Liver (tissue), 3 donors: ENCODE measurements around the gene HAAO.

Experiments used
- ATF3 ChIP-seq: IDR thresholded peaks from 2 replicates; pipeline ENCODE4 v1.6.1; 2016; ENCODE audit warnings: antibody characterized with exemption
- CTCF ChIP-seq: fragments of 150-350 bp; IDR thresholded peaks from 2 replicates; pipeline ENCODE4 v1.5.1; 2017; ENCODE audit warnings: improper control_type of control experiment, low read depth, low read length; ENCODE audit not compliant: missing input control
- EGR1 ChIP-seq, 2 donors: IDR thresholded peaks; 2 replicates each; pipeline ENCODE4 v1.6.1; 2016 to 2018; ENCODE audit warnings: antibody characterized with exemption in 2 of 2, low read depth in 2 of 2
- FOXA1 ChIP-seq: IDR thresholded peaks from 2 replicates; pipeline ENCODE4 v1.6.1; 2016; ENCODE audit warnings: antibody characterized with exemption
- GABPA ChIP-seq, 2 donors: IDR thresholded peaks in 1 of 2; conservative IDR thresholded peaks in 1 of 2; 2 replicates each; pipeline ENCODE4 v1.6.1; 2016; ENCODE audit warnings: antibody characterized with exemption in 2 of 2, mild to moderate bottlenecking in 1 of 2, moderate library complexity in 1 of 2
- HNF4A ChIP-seq, 2 donors: conservative IDR thresholded peaks; 2 replicates each; pipeline ENCODE4 v1.6.1; 2016; ENCODE audit warnings: antibody characterized with exemption in 2 of 2, mild to moderate bottlenecking in 2 of 2
- JUND ChIP-seq, 2 donors: IDR thresholded peaks; 2 replicates each; pipeline ENCODE4 v1.6.1; 2016; ENCODE audit warnings: antibody characterized with exemption in 2 of 2
- NR2F2 ChIP-seq: IDR thresholded peaks from 2 replicates; pipeline ENCODE4 v1.6.1; 2016; ENCODE audit warnings: antibody characterized with exemption
- RXRA ChIP-seq, 2 donors: IDR thresholded peaks; 2 replicates each; pipeline ENCODE4 v1.6.1; 2017 to 2018; ENCODE audit warnings: antibody characterized with exemption in 2 of 2, mild to moderate bottlenecking in 1 of 2
- SP1 ChIP-seq: IDR thresholded peaks from 2 replicates; pipeline ENCODE4 v1.6.1; 2018; ENCODE audit warnings: antibody characterized with exemption, mild to moderate bottlenecking
- TAF1 ChIP-seq: conservative IDR thresholded peaks from 2 replicates; pipeline ENCODE4 v1.6.1; 2016; ENCODE audit warnings: antibody characterized with exemption, mild to moderate bottlenecking
- YY1 ChIP-seq: IDR thresholded peaks from 2 replicates; pipeline ENCODE4 v1.6.1; 2016; ENCODE audit warnings: antibody characterized with exemption, mild to moderate bottlenecking
- ZBTB33 ChIP-seq: IDR thresholded peaks from 2 replicates; pipeline ENCODE4 v1.6.1; 2016; ENCODE audit warnings: antibody characterized with exemption
- TF ChIP-seq, protein P1 (sequence below): IDR thresholded peaks from 2 replicates; pipeline ENCODE4 v1.6.1; 2016; ENCODE audit warnings: antibody characterized with exemption, mild to moderate bottlenecking
- donor health status: healthy.
- donor health status: healthy.

DNA sequence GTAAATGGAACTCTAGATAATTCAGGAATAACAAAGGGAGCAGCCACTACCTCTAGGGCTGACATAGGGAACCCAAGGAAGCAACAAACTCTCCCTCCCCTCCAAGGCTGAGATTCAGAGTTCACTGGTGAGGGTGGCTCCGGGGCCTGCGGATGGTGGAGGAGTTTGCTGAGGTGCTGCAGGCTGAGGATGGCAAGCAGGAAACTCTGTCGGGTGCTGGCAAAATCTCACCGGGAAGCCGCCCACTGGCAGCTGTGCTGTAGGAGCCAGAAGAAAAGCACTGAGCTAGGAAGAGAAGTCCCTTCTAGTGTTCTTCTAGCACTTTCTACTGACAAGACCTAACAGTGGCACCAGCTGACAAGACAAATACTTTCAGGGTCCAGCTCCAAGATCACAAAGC, 12.5 kb upstream of the HAAO start:
- no peak for TF ChIP-seq CTCF
- TF ChIP-seq ZBTB33, result no peak
- TF ChIP-seq, protein P1, sequence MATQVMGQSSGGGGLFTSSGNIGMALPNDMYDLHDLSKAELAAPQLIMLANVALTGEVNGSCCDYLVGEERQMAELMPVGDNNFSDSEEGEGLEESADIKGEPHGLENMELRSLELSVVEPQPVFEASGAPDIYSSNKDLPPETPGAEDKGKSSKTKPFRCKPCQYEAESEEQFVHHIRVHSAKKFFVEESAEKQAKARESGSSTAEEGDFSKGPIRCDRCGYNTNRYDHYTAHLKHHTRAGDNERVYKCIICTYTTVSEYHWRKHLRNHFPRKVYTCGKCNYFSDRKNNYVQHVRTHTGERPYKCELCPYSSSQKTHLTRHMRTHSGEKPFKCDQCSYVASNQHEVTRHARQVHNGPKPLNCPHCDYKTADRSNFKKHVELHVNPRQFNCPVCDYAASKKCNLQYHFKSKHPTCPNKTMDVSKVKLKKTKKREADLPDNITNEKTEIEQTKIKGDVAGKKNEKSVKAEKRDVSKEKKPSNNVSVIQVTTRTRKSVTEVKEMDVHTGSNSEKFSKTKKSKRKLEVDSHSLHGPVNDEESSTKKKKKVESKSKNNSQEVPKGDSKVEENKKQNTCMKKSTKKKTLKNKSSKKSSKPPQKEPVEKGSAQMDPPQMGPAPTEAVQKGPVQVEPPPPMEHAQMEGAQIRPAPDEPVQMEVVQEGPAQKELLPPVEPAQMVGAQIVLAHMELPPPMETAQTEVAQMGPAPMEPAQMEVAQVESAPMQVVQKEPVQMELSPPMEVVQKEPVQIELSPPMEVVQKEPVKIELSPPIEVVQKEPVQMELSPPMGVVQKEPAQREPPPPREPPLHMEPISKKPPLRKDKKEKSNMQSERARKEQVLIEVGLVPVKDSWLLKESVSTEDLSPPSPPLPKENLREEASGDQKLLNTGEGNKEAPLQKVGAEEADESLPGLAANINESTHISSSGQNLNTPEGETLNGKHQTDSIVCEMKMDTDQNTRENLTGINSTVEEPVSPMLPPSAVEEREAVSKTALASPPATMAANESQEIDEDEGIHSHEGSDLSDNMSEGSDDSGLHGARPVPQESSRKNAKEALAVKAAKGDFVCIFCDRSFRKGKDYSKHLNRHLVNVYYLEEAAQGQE, result no peak
- no peak for TF ChIP-seq GABPA (IDR thresholded peaks at IDR 0.05 in 1 of 2, conservative IDR thresholded peaks at IDR 0.05 in 1 of 2)
- no peak for TF ChIP-seq TAF1
- no peak for TF ChIP-seq SP1
- TF ChIP-seq JUND (IDR thresholded peaks at IDR 0.05), result no peak
- TF ChIP-seq YY1, result no peak
- no peak for TF ChIP-seq RXRA (IDR thresholded peaks at IDR 0.05)
- TF ChIP-seq NR2F2, result no peak
- no peak for TF ChIP-seq FOXA1
- no peak for TF ChIP-seq EGR1 (IDR thresholded peaks at IDR 0.05; ENCODE audit: low read depth in 2 of 2)
- TF ChIP-seq HNF4A (conservative IDR thresholded peaks at IDR 0.05), result no peak
- no peak for TF ChIP-seq ATF3
